Measurements from ENCODE around the gene ANKRD12.

DNA sequence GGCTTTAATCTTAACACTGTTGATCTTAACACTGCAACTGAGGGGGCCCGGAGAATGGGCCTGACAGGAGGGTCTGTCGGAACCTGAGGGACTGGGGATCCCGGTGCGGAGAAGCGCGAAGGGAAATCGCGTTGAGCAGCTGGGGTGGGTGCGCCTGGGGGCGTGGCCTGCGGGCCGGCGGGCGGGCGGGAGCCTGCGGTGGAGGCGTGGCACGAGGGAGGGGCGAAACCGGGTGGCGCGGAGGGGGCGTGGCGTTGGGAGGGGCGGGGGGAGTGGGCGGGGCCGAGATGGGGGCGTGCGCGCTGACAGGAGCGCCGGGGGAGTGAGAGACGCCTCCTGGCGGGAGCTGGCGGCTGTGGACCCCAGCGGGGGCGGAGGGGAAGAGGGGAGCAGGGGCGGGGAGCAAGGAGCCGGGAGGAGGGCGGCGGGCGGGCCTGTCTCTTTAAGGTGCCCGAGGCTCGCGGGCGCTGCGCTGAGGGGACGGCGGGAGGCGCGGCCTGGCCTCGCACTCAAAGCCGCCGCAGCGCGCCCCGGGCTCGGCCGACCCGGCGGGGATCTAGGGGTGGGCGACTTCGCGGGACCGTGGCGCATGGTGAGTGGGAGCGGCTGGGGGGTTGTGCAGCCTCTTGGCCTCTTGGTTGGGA is 197.9 kb downstream of the ANKRD12 start, which contains the start of gene TWSG1:
- TF ChIP-seq, protein P1, sequence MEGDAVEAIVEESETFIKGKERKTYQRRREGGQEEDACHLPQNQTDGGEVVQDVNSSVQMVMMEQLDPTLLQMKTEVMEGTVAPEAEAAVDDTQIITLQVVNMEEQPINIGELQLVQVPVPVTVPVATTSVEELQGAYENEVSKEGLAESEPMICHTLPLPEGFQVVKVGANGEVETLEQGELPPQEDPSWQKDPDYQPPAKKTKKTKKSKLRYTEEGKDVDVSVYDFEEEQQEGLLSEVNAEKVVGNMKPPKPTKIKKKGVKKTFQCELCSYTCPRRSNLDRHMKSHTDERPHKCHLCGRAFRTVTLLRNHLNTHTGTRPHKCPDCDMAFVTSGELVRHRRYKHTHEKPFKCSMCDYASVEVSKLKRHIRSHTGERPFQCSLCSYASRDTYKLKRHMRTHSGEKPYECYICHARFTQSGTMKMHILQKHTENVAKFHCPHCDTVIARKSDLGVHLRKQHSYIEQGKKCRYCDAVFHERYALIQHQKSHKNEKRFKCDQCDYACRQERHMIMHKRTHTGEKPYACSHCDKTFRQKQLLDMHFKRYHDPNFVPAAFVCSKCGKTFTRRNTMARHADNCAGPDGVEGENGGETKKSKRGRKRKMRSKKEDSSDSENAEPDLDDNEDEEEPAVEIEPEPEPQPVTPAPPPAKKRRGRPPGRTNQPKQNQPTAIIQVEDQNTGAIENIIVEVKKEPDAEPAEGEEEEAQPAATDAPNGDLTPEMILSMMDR (IDR thresholded peaks at IDR 0.05 in 2 of 3, conservative IDR thresholded peaks at IDR 0.05 in 1 of 3; ENCODE audit: borderline replicate concordance in 1 of 3, insufficient read depth in 1 of 3, low read depth in 2 of 3, low read length in 2 of 3), result 0 out of 6 replicates have a peak, but pooled peaks of 2 of the 3 experiments have one; percentile 5 to 21
- no peak for TF ChIP-seq EZH2phosphoT487 (IDR thresholded peaks at IDR 0.05; ENCODE audit: borderline replicate concordance)
- no peak for TF ChIP-seq POLR2A (IDR thresholded peaks at IDR 0.05; ENCODE audit: borderline replicate concordance, extremely low read depth, insufficient read depth, insufficient read length)
- TF ChIP-seq EZH2 (IDR thresholded peaks at IDR 0.05), result no peak
- no peak for TF ChIP-seq ZNF274 (IDR thresholded peaks at IDR 0.05; ENCODE audit: low read depth, low read length)
- TF ChIP-seq RAD21 (IDR thresholded peaks at IDR 0.05; ENCODE audit: low read depth), result peak; percentile 3; the same call in 1 of the 2 replicates
- TF ChIP-seq, protein P2, sequence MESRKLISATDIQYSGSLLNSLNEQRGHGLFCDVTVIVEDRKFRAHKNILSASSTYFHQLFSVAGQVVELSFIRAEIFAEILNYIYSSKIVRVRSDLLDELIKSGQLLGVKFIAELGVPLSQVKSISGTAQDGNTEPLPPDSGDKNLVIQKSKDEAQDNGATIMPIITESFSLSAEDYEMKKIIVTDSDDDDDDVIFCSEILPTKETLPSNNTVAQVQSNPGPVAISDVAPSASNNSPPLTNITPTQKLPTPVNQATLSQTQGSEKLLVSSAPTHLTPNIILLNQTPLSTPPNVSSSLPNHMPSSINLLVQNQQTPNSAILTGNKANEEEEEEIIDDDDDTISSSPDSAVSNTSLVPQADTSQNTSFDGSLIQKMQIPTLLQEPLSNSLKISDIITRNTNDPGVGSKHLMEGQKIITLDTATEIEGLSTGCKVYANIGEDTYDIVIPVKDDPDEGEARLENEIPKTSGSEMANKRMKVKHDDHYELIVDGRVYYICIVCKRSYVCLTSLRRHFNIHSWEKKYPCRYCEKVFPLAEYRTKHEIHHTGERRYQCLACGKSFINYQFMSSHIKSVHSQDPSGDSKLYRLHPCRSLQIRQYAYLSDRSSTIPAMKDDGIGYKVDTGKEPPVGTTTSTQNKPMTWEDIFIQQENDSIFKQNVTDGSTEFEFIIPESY (IDR thresholded peaks at IDR 0.05; ENCODE audit: extremely low read depth, insufficient replicate concordance, low read length), result no peak
- no peak for TF ChIP-seq CEBPB (IDR thresholded peaks at IDR 0.05; ENCODE audit: low read depth)
- TF ChIP-seq POLR2AphosphoS5 (IDR thresholded peaks at IDR 0.05; ENCODE audit: low read depth, low read length), result peak; percentile 76
